ENCODE results near the gene BTBD9.

The BTBD9 gene

GRCh38 chr6:38176797-38177751, 462.7 kb downstream of the BTBD9 start:
- no peak for DNase-seq (ENCODE audit: low spot score)

- no peak for DNase-seq (ENCODE audit: low spot score)
Measured at GRCh38 chr6:38175786-38176185, 463.9 kb downstream of the BTBD9 start.

GRCh38 chr6:38174806-38175495, 464.8 kb downstream of the BTBD9 start:
- no peak for DNase-seq (ENCODE audit: low spot score)

GRCh38 chr6:38174315-38174714, 465.4 kb downstream of the BTBD9 start:
- DNase-seq (ENCODE audit: low spot score) = no peak

GRCh38 chr6:38173909-38174308, 465.8 kb downstream of the BTBD9 start:
- no peak for DNase-seq (ENCODE audit: low spot score)

GRCh38 chr6:38172739-38173410, 466.9 kb downstream of the BTBD9 start:
- DNase-seq (ENCODE audit: low spot score) = no peak

GRCh38 chr6:38171997-38172738, 467.6 kb downstream of the BTBD9 start:
- no peak for DNase-seq (ENCODE audit: low spot score)

GRCh38 chr6:38170666-38171355, 468.9 kb downstream of the BTBD9 start:
- DNase-seq (ENCODE audit: low spot score) = no peak

GRCh38 chr6:38169977-38170526, 469.7 kb downstream of the BTBD9 start:
- no peak for DNase-seq (ENCODE audit: low spot score)

- DNase-seq (ENCODE audit: low spot score) = no peak
Measured at GRCh38 chr6:38169221-38169976, 470.3 kb downstream of the BTBD9 start.

- DNase-seq (ENCODE audit: low spot score) = no peak
Measured at GRCh38 chr6:38168699-38169098, 471.0 kb downstream of the BTBD9 start.

- no peak for DNase-seq (ENCODE audit: low spot score)
Measured at GRCh38 chr6:38168126-38168525, 471.6 kb downstream of the BTBD9 start.

GRCh38 chr6:38167598-38167997, 472.1 kb downstream of the BTBD9 start:
- no peak for DNase-seq (ENCODE audit: low spot score)

GRCh38 chr6:38166411-38167240, 473.1 kb downstream of the BTBD9 start:
- no peak for DNase-seq (ENCODE audit: low spot score)

- DNase-seq (ENCODE audit: low spot score) = no peak
Measured at GRCh38 chr6:38164671-38165108, 475.0 kb downstream of the BTBD9 start.

GRCh38 chr6:38164131-38164481, 475.6 kb downstream of the BTBD9 start:
- DNase-seq (ENCODE audit: low spot score) = no peak

- no peak for DNase-seq (ENCODE audit: low spot score)
Measured at GRCh38 chr6:38163186-38164130, 476.3 kb downstream of the BTBD9 start.

GRCh38 chr6:38162493-38163185, 477.1 kb downstream of the BTBD9 start:
- no peak for DNase-seq (ENCODE audit: low spot score)
